ENCODE data around the gene TRIM73.
"Not testable (repeated sequence)": the region's sequence is repeated elsewhere in the genome, so short reads cannot be mapped to it uniquely, and the experiment has no call there.

TRIM73 gene

DNA sequence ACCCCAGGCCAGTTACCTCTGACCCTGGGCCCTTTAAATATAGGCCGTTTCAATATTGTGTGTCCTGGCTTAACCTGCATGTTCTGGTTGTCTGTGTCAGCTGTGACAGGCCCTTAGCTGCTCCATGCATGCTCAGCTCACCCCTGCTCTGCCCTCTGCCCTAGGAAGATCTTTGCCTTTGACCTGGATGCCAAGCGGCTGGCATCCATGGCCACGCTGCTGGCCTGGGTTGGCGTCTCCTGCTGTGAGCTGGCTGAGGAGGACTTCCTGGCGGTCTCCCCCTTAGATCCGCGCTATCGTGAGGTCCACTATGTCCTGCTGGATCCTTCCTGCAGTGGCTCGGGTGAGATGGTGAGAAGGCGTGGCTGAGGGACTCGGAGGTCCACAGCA lies 20.0 kb downstream of the TRIM73 start:
- not testable (repeated sequence) for DNase-seq (ENCODE audit: low read depth in 3 of 3, low spot score in 1 of 3)

GRCh38 chr7:75415829-75416373 lies 20.5 kb downstream of the TRIM73 start:
- not testable (repeated sequence) for DNase-seq (ENCODE audit: low read depth in 3 of 3, low spot score in 1 of 3)

GRCh38 chr7:75416787-75417186 lies 21.4 kb downstream of the TRIM73 start:
- not testable (repeated sequence) for DNase-seq (ENCODE audit: low read depth in 3 of 3, low spot score in 1 of 3)

DNA sequence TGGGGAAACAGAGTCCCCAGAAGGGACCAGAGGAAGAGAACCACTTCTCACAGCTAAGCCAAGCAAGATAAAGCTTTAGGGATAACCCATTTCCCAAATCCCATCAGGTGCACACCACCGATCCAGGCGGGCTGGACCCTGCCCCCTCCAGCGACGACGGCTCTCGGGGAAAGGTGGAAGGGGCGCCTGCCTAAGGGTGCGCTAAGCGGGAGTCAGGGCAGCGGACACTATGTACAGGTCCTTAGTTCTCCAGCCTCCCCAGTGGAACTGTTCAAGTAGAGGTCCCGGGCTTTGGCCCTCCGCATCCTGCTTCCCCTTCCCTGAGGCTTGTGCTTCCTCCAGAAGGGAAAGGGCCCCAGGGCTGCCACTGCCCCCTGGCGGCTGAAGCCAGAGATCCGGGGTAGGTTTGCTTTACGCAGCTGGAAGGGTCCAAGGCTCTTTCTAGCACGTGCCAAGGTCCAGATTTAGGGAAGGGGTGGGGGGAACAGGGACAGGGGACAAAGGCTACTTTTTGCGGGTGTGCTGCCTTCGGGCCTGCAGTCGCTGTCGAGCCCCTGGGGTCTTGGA lies 22.9 kb downstream of the TRIM73 start:
- not testable (repeated sequence) for DNase-seq (ENCODE audit: low read depth in 3 of 3, low spot score in 1 of 3)

- DNase-seq (ENCODE audit: low read depth in 3 of 3, low spot score in 1 of 3) = not testable (repeated sequence)
Measured at GRCh38 chr7:75419210-75419609, 23.8 kb downstream of the TRIM73 start.

GRCh38 chr7:75419693-75420092 lies 24.3 kb downstream of the TRIM73 start:
- not testable (repeated sequence) for DNase-seq (ENCODE audit: low read depth in 3 of 3, low spot score in 1 of 3)

- not testable (repeated sequence) for DNase-seq (ENCODE audit: low read depth in 3 of 3, low spot score in 1 of 3)
Measured at GRCh38 chr7:75420152-75420551, 24.7 kb downstream of the TRIM73 start.

GRCh38 chr7:75421798-75422710 lies 26.6 kb downstream of the TRIM73 start:
- not testable (repeated sequence) for DNase-seq (ENCODE audit: low read depth in 3 of 3, low spot score in 1 of 3)

GRCh38 chr7:75423481-75423880 lies 28.1 kb downstream of the TRIM73 start:
- not testable (repeated sequence) for DNase-seq (ENCODE audit: low read depth in 3 of 3, low spot score in 1 of 3)

- DNase-seq (ENCODE audit: low read depth in 3 of 3, low spot score in 1 of 3) = not testable (repeated sequence)
Measured at GRCh38 chr7:75439000-75439399, 43.6 kb downstream of the TRIM73 start.

DNA sequence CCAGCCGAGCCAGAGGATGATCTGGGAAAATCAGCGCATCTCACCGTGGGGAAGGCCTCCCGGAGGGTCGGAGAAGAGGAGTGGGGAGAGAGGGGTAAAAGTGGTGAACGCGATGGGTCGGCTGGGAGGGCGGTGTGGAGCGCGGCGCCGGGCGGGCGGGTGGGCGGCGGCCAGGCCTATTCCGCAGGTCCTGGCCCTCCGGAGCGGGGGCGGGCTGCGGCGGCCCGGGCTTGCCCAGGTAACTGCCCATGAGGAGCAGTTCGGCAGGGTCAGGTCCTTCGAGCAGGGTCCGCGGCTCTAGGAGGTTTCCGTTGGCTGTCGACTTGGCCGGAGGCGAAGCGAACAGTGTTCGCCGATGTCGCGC lies 46.7 kb downstream of the TRIM73 start:
- DNase-seq (ENCODE audit: low read depth in 3 of 3, low spot score in 1 of 3) = not testable (repeated sequence)

DNA sequence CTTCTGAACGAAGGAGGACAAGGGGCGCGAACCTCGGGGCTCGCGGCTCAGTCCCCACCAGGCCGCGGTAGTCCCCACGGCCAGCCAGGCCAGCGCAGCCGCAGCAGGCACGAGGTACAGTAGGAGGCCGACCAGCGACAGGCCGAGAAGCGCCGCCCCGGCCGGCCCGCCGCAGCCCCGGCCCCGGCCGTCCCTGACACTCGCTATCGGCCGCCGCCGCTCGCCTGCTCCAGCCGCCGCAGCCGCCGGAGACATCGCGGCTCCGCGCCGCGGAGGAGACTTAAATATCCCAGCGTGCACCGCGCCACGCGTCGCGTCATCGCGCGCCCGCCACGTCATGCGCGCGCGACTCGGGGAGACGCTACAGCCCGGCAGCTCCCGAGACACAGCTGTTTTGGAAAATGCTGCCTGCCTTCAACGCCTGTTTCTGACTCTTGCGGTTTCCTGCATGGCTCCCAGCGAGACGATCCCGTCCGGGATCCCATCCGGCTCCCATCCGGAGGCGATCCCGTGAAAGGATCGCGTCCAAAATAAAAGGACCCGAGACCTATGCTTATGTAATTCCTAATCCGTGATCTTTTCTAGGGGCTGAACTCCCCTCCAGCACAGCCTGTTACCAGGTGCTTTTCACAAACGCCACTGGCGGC lies 47.2 kb downstream of the TRIM73 start:
- not testable (repeated sequence) for DNase-seq (ENCODE audit: low read depth in 3 of 3, low spot score in 1 of 3)

GRCh38 chr7:75449946-75450345 lies 54.5 kb downstream of the TRIM73 start:
- not testable (repeated sequence) for DNase-seq (ENCODE audit: low read depth in 3 of 3, low spot score in 1 of 3)

DNA sequence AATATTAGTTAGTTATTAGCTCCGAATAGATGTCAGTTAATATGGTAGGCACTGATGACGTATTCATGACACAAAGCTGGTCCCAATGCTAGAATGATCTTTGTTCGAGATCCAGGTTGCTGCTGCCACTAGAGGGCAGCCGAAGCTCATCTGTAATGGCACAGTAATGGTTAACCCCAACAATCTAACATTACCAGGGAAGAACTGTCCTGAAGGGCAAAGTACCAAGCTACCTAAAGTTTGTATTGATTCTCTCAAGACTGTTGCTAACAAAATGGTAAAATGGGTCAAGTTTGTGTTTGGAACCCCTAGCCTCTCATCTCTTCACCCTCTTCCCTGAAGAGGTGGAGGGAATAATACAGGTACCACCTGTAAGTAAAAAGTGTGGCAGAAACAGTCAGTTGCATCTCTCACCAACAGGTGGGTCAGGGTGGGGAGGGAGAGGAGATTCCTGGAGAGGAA lies 57.1 kb downstream of the TRIM73 start:
- DNase-seq (ENCODE audit: low read depth in 3 of 3, low spot score in 1 of 3) = not testable (repeated sequence)
